Measurements from ENCODE around the gene BMAL1. TPM values are rescaled to one million over a fixed set of nuclear protein-coding genes. Genes with fewer than 3 reads are reported as not detected.

BMAL1 gene
- total and polyA plus RNA-seq, 2 of the 8 experiments (the other 6 are each of a cell fraction or from before 2014, with no cell fraction given): 6.8 to 6.9 TPM

DNA sequence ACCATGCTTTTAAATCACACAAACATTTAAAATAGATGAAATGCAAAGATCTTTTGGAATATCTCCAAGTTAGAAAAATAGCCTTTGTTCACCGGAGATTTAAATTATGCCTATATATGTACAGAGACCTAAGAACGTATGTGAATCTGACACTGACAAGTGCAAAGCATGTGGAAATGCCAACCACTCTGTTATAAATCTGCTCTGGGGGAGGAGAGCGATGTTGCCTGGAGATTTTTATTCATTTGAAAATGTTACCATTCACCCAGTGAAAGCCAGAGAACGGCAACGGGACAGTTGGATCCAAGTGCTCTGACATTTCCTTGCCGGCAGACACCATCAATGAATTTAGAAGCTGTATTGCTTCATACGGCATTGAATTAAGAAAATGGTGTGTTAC lies 39.8 kb upstream of the BMAL1 start:
- no peak overlapping the region for H2BK12ac ChIP-seq (ENCODE audit: low read depth, low read length)
- no peak overlapping the region for H4K91ac ChIP-seq (replicated peaks; ENCODE audit: insufficient read length, low read length)
- H2BK120ac ChIP-seq (replicated peaks; ENCODE audit: low read depth, low read length): no peak overlapping the region
- no peak for DNase-seq (ENCODE audit: low read depth in 1 of 2, low spot score in 2 of 2)
- H3K18ac ChIP-seq (ENCODE audit: extremely low read depth, low read length): no peak overlapping the region
- H2BK5ac ChIP-seq (ENCODE audit: low read depth, low read length): no peak overlapping the region
- no peaks in the 10 kb centered on the region for H3K9me3 ChIP-seq (ENCODE audit: insufficient read depth in 2 of 2, low read depth in 1 of 2, low read length in 1 of 2)
- TF ChIP-seq EZH2 (IDR thresholded peaks at IDR 0.05; ENCODE audit: low read depth, low read length, severe bottlenecking) (no peak), NANOG (IDR thresholded peaks at IDR 0.05; ENCODE audit: insufficient read depth, low read depth, low read length, poor library complexity, severe bottlenecking) (no peak), NRF1 (IDR thresholded peaks at IDR 0.05; ENCODE audit: low read depth, low read length) (no peak)
- no peaks in the 10 kb centered on the region for H4K20me1 ChIP-seq (replicated peaks in 1 of 2; ENCODE audit: control insufficient read depth in 1 of 2, insufficient read depth in 2 of 2, low read length in 2 of 2)
- POLR2A ChIA-PET (ENCODE audit: partially characterized antibody): interaction anchor here (1.7 kb wide), 1 partner anchor 10 kb away, joined by 3 read pairs; no protein-coding TSS in a partner anchor
- no peaks in the 10 kb centered on the region for H3K79me2 ChIP-seq (ENCODE audit: control insufficient read depth in 1 of 2, insufficient read depth in 2 of 2, low read length in 2 of 2)
- no peak overlapping the region for H4K8ac ChIP-seq (ENCODE audit: extremely low read depth, insufficient read depth, low read length)
- no peak overlapping the region for H4K5ac ChIP-seq (ENCODE audit: insufficient read length, low read depth, low read length)
- H2AK5ac ChIP-seq (ENCODE audit: low read depth, low read length): no peak overlapping the region
- H3K4me2 ChIP-seq (ENCODE audit: insufficient read depth in 1 of 2, low read depth in 2 of 2, low read length in 2 of 2): no peak overlapping the region
- no peak overlapping the region for H2AFZ ChIP-seq (ENCODE audit: low read length)
- CTCF ChIA-PET (ENCODE audit: partially characterized antibody): interaction anchor here (0.9 to 7.2 kb wide), 19 partner anchors 8 to 323 kb away, joined by 3 to 86 read pairs (median 4); no protein-coding TSS in a partner anchor
- H3K27ac ChIP-seq (ENCODE audit: low read depth, low read length): no peak overlapping the region
- 93% methylated on average over 7 of the region's 7 CpGs; no CpG with 5 or more reads in 1 of the 2 experiments for WGBS, 2 experiments (ENCODE audit: extremely low coverage in 1 of 2, insufficient coverage in 1 of 2, insufficient read length in 1 of 2, insufficient replicate concordance in 2 of 2, low coverage in 1 of 2, low lambda C conversion rate in 2 of 2, missing lambda C conversion rate in 1 of 2)
- H3K56ac ChIP-seq (replicated peaks; ENCODE audit: insufficient read length, low read depth, low read length): no peak overlapping the region
- no peak overlapping the region for H3K23ac ChIP-seq (ENCODE audit: insufficient read length)
- H3K23me2 ChIP-seq (ENCODE audit: low read depth, low read length): no peaks in the 10 kb centered on the region
- no peak overlapping the region for H3K4me3 ChIP-seq (ENCODE audit: extremely low read depth in 1 of 4, insufficient read depth in 2 of 4, low read depth in 3 of 4, low read length in 4 of 4)
- FAIRE-seq: no peak
- H3K79me1 ChIP-seq (ENCODE audit: low read depth, low read length): no peaks in the 10 kb centered on the region
- H3K4ac ChIP-seq (replicated peaks; ENCODE audit: insufficient read length, low read depth, low read length): no peak overlapping the region
- no peaks in the 10 kb centered on the region for H3K4me1 ChIP-seq (replicated peaks in 1 of 4; ENCODE audit: control insufficient read depth in 3 of 4, insufficient read depth in 4 of 4, low read length in 3 of 4)
- no peak overlapping the region for H2BK20ac ChIP-seq (ENCODE audit: low read length)
- H3K9ac ChIP-seq (replicated peaks in 1 of 4; ENCODE audit: extremely low read depth in 1 of 4, low read depth in 3 of 4, low read length in 3 of 4): no peak overlapping the region
- H3K27me3 ChIP-seq (replicated peaks in 1 of 4; ENCODE audit: control insufficient read depth in 3 of 4, extremely low read depth in 1 of 4, insufficient read depth in 3 of 4, low read length in 3 of 4): no peaks in the 10 kb centered on the region
- H3K36me3 ChIP-seq (ENCODE audit: control insufficient read depth in 2 of 4, insufficient read depth in 4 of 4, low read length in 3 of 4): no peaks in the 10 kb centered on the region
- no peak overlapping the region for H2BK15ac ChIP-seq (ENCODE audit: low read length)
- H3K14ac ChIP-seq (ENCODE audit: insufficient read length): no peak overlapping the region

Measured in H1 (cell line).